Measurements from ENCODE around the gene UXS1.

DNA sequence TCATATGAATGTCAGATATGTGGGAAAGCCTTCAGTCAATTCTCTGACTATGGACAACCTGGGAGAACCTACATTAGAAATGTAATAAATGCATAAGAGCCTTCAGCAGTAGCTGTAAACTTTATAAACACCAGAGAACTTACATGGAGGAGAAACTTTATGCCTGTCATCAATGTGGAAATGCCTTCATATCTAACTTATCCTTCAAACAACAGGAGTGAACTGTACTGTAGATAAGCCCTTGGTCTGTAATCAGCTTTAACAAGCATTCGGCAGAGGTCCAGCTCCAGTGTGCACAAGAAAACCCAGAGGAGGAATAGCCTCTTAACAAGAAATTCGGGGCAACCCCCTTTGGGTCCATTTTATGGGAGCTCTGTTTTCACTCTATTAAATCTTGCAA is 14.8 kb upstream of the UXS1 start:
- TF ChIP-seq, protein P1, sequence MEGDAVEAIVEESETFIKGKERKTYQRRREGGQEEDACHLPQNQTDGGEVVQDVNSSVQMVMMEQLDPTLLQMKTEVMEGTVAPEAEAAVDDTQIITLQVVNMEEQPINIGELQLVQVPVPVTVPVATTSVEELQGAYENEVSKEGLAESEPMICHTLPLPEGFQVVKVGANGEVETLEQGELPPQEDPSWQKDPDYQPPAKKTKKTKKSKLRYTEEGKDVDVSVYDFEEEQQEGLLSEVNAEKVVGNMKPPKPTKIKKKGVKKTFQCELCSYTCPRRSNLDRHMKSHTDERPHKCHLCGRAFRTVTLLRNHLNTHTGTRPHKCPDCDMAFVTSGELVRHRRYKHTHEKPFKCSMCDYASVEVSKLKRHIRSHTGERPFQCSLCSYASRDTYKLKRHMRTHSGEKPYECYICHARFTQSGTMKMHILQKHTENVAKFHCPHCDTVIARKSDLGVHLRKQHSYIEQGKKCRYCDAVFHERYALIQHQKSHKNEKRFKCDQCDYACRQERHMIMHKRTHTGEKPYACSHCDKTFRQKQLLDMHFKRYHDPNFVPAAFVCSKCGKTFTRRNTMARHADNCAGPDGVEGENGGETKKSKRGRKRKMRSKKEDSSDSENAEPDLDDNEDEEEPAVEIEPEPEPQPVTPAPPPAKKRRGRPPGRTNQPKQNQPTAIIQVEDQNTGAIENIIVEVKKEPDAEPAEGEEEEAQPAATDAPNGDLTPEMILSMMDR (conservative IDR thresholded peaks at IDR 0.05; ENCODE audit: low read length) = no peak
- TF ChIP-seq EZH2phosphoT487 (IDR thresholded peaks at IDR 0.05; ENCODE audit: borderline replicate concordance, low read depth, low read length) = no peak
